NCI-H1105 (cell line): ENCODE results near the gene TMEM156.

Experiments
- DNase-seq: peaks from one replicate; lab custom pipeline; 2025; lab: John Stamatoyannopoulos, UW

TMEM156 gene

DNA sequence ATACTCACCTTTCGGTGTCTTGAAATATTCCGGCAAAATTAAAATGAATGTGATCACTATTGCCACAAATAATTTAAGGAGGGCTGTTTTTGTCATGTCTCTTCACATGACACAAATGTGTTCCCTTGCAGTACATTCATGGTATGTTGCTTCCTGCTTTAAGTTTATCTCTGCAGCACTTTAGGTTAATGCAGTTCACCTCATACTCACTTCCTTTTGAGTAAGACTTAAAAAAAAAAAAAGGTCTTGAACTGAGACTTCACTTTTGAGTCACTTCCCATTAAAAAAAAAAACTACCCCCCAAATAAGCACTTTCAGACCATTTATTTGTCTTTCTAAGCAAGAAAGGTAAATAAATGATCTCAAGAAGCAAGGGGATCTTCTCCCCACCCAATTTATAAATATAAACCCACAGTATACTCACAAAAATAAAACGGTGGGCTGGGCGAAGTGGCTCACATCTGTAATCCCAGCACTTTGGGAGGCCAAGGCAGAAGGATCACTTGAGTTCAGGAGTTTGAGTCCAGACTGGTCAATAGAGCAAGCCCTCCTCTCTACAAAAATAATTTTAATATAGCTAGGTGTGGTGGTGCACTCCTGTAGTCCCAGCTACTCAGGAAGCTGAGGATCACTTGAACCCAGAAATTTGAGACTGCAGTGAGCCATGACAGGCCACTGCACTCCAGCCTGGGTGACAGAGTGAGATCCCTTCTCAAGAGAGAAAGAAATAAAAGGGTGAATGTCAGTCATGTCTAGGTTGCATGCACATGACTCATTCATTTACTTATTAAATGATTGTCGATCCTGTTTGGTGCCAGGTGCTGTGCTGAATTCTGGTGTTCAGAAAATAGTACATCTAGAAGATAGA is at the start of gene TMEM156:
Gene TMEM156, minus strand, starts transcription at position 192 of the 868 bp plus-strand sequence. Its CDS starts 96 bp downstream, at position 96.
- DNase-seq: no peak

GRCh38 chr4:39078829-39079228 is 46.6 kb upstream of the TMEM156 start:
- DNase-seq: no peak

GRCh38 chr4:39068907-39069306 is 36.7 kb upstream of the TMEM156 start:
- DNase-seq: no peak

- DNase-seq: no peak
Measured at GRCh38 chr4:39067451-39067850, 35.2 kb upstream of the TMEM156 start.

DNA sequence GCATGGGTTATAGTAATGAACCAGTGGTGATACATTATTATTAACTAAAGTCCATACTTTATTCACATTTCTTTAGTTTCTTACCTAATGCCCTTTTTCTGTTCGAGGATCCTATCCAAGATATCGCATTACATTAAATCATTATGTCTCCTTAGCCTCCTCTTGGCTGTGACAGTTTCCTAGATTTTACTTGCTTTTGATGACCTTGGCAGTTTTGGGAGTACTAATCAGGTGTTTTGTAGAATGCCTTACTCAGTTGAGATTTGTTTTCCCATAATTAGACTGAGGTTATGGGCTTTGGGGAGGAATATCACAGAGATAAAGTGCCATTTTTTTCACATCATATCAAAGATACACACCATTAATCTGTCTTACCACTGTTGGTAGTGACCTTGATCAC is 34.8 kb upstream of the TMEM156 start:
- no peak for DNase-seq

DNA sequence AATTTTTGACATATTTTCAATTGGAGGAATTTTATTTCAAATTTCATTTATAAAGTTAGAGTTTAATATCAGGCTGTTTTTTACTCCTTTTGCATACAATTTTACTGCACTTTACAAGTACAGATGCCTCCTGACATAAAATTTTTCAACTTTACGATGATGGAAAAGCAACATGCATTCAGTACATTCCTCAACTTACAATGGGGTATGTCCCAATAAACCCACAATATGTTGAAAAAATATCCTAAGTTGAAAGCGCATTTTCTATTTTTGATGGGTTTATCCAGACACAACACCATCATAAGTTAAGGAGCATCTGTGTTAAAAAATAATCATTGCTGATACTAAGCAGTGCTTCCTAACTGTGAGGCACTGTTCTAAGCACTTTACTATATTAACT is 34.2 kb upstream of the TMEM156 start:
- no peak for DNase-seq

GRCh38 chr4:39063430-39063829 is 31.2 kb upstream of the TMEM156 start:
- no peak for DNase-seq

DNA sequence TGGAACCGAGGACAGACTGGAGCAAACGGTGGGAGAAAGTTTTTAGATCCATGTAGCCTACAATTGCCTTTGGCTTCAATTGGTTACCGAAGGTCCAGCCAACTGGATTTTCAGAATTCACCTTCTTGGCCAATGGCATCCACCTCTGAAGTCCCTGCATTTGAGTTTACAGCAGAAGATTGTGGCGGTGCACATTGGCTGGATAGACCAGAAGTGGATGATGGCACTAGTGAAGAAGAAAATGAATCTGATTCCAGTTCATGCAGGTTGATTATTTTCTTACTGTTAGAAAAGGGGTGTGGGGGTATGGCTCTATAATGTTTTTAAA is 30.5 kb upstream of the TMEM156 start:
- no peak for DNase-seq

GRCh38 chr4:39062094-39062769 is 30.0 kb upstream of the TMEM156 start, which contains the start of gene KLHL5:
TSS of gene KLHL5 (plus strand) at chr4:39062232. CDS start at chr4:39062653, 421 bp downstream.
- no peak for DNase-seq

GRCh38 chr4:39061457-39061856 is 29.2 kb upstream of the TMEM156 start:
- DNase-seq: no peak

DNA sequence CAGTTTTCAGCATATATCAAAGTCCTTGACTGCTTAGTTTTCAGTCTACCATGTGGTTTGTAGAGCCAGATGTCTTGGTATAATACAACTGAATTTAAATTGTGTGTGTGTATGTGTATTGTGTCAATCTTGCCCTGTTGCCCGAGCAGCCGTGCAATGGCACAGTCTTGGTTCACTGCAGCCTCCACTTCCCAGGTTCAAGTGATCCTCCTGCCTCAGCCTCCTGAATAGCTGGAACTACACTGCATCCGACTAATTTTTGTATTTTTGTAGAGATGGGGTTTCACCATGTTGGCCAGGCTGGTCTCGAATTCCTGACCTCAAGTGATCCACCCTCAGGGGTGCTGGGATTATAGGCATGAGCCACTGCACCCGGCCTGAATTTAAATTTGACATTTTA is 23.8 kb upstream of the TMEM156 start:
- DNase-seq: no peak

DNA sequence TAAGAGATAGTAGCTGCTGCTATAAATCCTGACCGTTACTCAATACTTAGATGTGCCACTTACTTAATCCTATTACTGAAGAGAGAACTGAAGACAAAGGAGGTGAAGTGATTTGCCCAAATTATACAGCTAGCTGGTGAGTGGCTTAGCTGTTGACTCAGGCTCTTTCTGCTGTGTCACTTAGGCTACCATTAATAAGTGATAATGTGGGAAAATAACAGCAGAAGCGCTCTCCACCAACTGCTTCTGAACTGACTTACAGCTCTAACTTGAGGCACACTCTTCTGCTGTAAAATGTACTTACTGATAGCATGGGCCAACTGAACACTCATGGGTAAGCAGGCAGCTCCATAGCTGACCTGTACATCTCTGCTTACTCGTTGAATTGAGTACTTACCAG is 22.3 kb upstream of the TMEM156 start:
- DNase-seq: no peak

- no peak for DNase-seq
Measured at GRCh38 chr4:39053983-39054382, 21.8 kb upstream of the TMEM156 start.

DNA sequence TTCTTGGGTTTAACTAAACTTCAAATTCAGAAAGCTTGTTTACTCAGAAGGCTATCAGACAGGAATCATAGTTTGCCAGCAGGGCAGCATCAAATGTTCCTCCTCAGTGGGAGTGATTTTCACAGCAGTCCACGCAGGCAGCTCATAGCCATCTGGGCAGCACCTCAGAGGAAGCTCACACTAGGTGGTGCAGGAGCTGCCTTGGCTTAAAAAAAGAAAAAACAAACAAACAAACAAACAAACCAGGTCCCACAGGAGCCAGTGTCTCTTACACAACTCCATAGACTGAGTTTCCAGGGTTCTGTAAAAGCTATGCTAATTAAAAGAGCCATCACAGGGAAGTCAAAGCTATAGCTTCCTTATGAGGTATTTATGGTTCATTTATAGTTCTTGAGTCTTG is 19.3 kb upstream of the TMEM156 start:
- no peak for DNase-seq

GRCh38 chr4:39050590-39050989 is 18.4 kb upstream of the TMEM156 start:
- DNase-seq: no peak

DNA sequence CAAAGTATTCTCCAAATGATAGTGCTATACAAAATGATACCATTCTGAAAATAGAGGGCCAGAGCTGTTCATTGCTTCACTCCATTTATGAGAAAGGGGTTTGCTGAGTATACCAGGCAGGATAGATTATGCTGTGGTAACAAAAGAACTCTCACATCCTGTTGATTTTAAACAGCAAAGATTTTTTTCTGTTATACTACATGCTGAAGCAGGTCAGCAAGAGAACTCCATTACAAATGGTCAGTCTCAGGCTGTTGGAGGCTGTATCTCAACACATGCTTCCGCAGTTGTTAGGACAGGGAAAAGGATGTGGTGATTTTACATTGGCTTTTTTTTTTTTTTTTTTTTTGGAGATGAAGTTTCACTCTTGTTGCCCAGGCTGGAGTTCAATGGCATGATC is 16.1 kb upstream of the TMEM156 start:
- DNase-seq: no peak

DNA sequence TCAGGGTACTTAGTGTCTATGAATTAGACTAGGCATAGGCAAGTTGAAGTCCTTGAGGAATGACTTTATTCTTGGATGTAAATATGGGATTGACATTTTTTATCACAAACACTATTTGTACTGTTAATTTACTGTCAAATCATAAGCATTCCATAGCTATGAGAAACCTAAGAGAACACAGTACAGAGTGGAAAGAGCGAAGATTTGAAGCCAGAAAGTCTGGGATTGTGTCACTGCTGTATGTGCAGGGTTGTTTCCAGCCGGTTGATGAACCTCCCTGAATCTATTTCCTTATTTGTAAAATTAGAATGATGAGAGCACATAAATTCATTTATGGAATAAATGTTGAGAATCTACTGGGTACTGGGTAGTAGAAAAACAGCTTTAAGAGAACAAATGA is 15.5 kb upstream of the TMEM156 start:
- DNase-seq: no peak

- DNase-seq: no peak
Measured at GRCh38 chr4:39046249-39046648, 14.0 kb upstream of the TMEM156 start.

DNA sequence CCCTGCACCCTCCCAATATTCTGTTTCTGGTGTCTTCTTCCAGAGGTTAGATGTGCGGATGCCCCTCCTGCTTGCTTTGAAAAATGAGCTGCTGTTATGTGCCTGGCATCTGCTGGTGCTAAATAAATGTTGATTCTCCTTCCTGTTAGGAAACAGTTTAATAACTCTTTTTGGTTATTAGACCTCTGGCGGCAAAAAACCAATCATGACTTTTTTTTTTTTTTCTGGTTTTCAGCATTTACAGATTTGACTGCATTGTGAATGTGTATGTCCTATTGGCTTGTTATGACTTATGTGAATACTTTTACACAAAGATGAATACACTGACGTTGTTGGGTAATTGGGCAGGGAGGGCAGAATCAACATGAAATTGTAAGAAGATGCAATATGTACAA is 13.6 kb upstream of the TMEM156 start:
- DNase-seq: no peak

DNA sequence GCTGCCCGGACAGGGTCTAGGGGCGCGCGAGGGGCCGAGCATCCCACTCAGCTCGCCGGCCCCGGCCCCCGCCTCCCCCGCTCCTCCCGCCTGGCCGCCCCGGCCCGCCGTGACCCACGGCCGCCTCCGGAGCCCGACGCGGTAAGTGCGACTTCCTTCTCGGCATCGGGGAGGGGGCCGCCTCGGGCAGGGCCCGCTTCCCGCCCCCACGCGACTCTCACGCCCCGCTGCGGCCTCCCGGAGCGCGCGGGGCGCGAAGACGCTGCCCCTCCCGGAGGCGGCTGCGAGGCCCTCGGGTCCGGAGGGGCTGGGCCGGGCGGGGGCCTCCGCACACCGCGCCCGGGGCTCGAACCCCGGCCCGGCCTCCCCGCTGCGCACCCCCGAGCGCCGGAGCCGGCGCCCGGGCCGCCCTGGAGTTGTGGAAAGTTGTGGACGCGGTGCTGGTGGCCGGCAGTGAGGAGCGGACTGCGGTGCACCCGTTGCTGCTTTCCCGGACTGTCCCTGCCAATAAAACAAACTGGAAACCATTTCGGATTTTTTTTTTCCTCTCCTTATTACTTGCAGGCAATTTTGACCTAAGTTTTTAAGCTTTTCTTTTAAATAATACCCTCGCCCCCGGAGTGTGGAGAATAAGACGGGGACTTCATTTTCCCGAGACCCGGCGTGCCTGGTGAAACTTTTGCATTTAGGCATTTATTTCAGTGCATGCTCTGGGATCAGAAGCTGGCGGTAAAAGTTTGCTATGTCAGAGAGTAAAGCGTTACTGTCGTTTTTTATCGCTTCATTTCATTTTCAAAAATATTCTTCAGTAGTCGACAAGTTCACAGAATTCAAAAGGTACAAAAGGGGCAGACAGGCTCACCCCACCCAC is 13.0 kb upstream of the TMEM156 start:
- no peak for DNase-seq

DNA sequence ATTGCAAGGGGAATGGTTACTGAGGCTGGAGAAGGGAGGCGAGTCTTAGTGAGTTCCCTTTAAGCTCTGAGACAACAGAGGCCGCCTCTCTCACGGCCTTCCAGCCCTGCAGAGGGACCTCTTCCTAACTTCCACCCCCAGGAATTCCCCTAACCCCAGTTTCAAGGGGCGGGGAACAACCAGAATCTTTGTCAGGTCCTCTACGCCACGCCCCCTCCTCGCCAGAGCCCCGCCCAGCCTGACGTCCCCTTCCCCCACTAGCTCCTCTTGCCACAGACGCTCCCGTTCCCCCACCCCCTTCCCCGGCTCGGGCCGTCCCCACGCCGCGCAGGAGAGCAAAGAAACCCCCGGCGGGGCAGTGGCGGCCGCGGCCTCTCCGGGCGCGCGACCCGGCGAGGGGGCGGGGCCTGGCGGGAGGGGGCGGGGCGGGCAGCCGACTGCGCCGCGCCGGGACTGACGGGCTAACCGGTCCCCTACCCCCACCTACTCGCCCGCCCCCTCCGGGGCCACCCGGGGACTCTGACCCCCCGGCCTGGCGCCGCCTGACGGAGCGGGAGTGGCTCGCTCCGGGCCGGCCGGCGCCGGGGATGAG is 12.3 kb upstream of the TMEM156 start:
- DNase-seq: peak; percentile 34

- no peak for DNase-seq
Measured at GRCh38 chr4:39043861-39044363, 11.7 kb upstream of the TMEM156 start.
